Measurements from ENCODE around the gene IQGAP1.

GRCh38 chr15:90500171-90500570 lies 112.1 kb downstream of the IQGAP1 start:
- TF ChIP-seq, protein P1, sequence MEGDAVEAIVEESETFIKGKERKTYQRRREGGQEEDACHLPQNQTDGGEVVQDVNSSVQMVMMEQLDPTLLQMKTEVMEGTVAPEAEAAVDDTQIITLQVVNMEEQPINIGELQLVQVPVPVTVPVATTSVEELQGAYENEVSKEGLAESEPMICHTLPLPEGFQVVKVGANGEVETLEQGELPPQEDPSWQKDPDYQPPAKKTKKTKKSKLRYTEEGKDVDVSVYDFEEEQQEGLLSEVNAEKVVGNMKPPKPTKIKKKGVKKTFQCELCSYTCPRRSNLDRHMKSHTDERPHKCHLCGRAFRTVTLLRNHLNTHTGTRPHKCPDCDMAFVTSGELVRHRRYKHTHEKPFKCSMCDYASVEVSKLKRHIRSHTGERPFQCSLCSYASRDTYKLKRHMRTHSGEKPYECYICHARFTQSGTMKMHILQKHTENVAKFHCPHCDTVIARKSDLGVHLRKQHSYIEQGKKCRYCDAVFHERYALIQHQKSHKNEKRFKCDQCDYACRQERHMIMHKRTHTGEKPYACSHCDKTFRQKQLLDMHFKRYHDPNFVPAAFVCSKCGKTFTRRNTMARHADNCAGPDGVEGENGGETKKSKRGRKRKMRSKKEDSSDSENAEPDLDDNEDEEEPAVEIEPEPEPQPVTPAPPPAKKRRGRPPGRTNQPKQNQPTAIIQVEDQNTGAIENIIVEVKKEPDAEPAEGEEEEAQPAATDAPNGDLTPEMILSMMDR (IDR thresholded peaks at IDR 0.05), result no peak
- TF ChIP-seq POLR2AphosphoS5 (IDR thresholded peaks at IDR 0.05) (no peak), POLR2A (IDR thresholded peaks at IDR 0.05) (no peak)
